Prostate gland (tissue), 2 donors: ENCODE data around the gene SLC6A12.

Source experiments
- CTCF ChIP-seq, 4 experiments: fragments of 200-600 bp in 2 of 4; fragments of 450-650 bp in 2 of 4; sonication (generic) in 2 of 4; IDR thresholded peaks; 1 replicate in 3 of 4; 2 replicates in 1 of 4; pipeline ENCODE4 v1.5.1; 2016 to 2019; ENCODE audit warnings: antibody characterized with exemption in 4 of 4, mild to moderate bottlenecking in 2 of 4, moderate library complexity in 2 of 4
- POLR2A ChIP-seq: fragments of 450-650 bp; IDR thresholded peaks from one replicate; pipeline ENCODE4 v1.6.1; 2016; ENCODE audit warnings: antibody characterized with exemption, mild to moderate bottlenecking
- POLR2AphosphoS5 ChIP-seq: sonication (generic); formaldehyde crosslinking; IDR thresholded peaks from one replicate; pipeline ENCODE4 v1.6.1; 2017; ENCODE audit warnings: antibody characterized with exemption

- TF ChIP-seq POLR2A (no peak), CTCF (IDR thresholded peaks at IDR 0.05) (no peak), POLR2AphosphoS5 (no peak)
Observed at GRCh38 chr12:223841-224240, 9.9 kb upstream of the SLC6A12 start.
